GM18526 (cell line): ENCODE results near the gene CTDSPL2.

Experiments
- POLR2A ChIP-seq: IDR thresholded peaks from 3 replicates; pipeline ENCODE4 v1.6.1; 2011; ENCODE audit not compliant: insufficient read length; ENCODE audit errors: extremely low read depth

The CTDSPL2 gene

GRCh38 chr15:44458429-44458828 is 31.0 kb downstream of the CTDSPL2 start:
- no peak for TF ChIP-seq POLR2A

DNA sequence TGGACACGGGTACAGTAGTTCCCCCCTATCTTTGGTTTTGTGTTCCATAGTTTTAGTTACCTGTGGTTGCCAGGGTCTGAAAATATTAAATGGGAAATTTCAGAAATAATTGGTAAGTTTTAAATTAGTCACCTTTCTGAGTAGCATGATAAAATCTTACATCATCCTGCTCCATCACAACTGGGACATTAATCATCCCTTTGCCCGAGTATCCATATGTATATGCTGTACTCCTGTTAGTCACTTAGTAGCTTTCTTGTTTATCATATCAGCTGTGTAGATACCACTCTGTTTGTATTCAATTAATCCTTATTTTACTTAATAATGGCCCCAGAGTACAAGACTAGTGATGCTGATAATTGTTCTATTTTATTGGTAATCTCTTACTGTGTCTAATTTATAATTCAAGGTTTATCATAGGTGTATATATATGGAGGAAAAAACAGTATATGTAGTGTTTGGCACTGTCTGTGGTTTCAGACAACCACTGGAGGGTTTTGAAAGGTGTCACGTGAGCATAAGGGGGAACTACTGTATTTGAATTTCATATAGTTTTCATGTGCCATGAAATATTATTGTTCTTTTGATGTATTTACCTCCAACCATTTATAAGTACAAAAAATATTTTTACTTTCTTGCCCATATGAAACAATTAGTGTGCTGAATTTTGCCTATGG is 41.4 kb downstream of the CTDSPL2 start:
- TF ChIP-seq POLR2A = no peak

DNA sequence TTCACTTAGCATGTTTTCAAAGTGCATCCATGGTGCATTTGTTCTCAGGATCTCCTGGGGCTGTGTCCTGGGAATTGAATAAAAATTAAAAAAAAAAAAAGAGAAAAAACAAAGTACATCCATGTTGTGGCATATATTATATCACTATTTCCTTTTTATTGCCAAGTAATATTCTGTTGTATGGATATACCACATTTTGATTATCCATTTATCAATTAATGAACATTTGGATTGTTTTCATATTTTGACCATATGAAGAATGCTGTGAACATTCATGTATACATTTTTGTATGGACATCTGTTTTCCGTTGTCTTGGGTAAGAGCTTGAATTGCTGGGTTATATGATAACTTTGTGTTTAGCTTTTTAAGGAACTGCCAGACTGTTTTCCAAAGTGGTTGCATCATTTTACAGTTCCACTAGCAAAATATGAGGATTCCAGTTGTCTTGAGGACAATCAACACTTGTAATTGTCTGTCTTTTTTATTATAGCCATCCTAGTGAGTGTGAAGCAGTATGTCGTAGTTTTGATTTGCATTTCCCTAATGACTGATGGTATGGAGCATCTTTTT is 44.5 kb downstream of the CTDSPL2 start:
- no peak for TF ChIP-seq POLR2A

- TF ChIP-seq POLR2A = no peak
These were observed 51.9 kb downstream of the CTDSPL2 start for GRCh38 chr15:44479343-44479742.

- no peak for TF ChIP-seq POLR2A
These were observed 54.7 kb downstream of the CTDSPL2 start for GRCh38 chr15:44482090-44482489.

- TF ChIP-seq POLR2A = no peak
These were observed 58.5 kb downstream of the CTDSPL2 start for GRCh38 chr15:44485880-44486279.

DNA sequence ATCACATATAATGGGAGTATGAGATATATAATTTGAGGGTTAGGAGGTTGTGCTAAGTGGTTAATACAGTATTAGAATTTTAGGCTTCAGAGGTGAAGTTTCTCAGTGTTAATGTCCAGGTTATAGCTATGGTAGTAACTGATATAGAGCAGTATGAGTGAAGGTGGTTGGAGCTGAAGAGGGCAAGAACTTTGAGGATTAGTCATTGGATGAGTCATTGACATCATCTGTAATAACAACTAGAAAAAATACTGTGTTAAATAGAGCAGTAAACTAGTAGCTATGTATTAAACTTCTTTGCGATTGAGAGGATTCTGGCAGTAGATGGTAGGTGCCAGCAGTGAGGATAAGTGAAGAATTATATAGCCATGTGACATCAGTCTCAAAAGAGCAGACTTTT is 62.0 kb downstream of the CTDSPL2 start:
- no peak for TF ChIP-seq POLR2A

DNA sequence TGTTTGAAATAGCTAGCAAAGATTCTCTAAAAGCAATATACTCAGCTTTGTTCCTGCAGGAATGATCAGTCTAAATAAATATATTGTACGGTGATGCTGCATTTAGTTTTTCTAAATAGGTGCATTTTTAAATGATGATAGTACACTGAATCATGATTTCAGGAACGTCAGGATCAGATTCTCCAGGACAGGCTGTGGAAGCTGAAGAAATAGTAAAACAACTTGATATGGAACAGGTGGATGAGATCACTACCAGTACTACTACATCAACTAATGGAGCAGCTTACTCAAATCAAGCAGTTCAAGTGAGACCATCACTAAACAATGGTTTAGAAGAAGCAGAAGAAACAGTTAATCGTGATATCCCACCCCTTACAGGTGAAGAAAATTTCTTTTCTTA is 63.2 kb downstream of the CTDSPL2 start:
- no peak for TF ChIP-seq POLR2A

DNA sequence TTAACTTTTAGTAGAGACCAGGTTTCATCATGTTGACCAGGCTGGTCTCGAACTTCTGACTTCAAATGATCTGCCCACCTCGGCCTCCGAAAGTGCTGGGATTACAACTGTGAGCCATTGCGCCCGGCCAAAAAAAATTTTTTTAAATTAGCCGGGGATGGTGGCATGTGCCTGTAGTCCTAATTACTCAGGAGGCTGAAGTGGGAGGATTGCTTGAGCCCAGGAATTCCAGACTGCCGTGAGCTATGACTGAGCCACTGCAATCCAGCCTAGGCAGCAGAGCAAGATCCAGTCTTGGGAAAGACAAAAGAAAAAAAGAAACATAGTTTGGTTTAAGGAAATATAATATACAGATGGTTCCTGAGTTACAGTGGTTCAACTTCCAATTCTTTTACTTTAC is 64.6 kb downstream of the CTDSPL2 start:
- no peak for TF ChIP-seq POLR2A

DNA sequence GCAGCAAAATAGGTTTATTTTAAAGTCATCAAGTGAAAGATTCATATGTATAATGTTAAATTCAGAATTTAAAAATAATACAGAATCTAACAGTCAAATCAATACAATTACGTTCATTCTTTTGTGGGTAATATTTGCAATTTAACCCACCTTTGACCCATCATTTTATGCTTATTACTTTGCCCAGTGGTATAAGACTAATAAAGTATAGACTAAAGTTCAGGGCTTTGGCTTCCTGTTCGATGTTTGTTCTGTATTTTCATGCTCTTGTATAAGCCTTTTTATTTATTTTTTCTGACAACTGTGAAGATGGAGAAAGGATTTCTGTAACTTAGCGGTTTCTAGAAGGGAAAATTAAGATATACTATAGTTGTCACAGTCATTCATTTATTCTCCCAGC is 65.2 kb downstream of the CTDSPL2 start:
- TF ChIP-seq POLR2A = no peak

- no peak for TF ChIP-seq POLR2A
These were observed 68.1 kb downstream of the CTDSPL2 start for GRCh38 chr15:44495562-44495961.

- TF ChIP-seq POLR2A = no peak
These were observed 73.1 kb downstream of the CTDSPL2 start for GRCh38 chr15:44500555-44500954.

- TF ChIP-seq POLR2A = no peak
These were observed 74.4 kb downstream of the CTDSPL2 start for GRCh38 chr15:44501768-44502366.

- TF ChIP-seq POLR2A = no peak
These were observed 89.0 kb downstream of the CTDSPL2 start for GRCh38 chr15:44516436-44516835.

GRCh38 chr15:44519537-44519936 is 92.1 kb downstream of the CTDSPL2 start:
- TF ChIP-seq POLR2A = no peak

DNA sequence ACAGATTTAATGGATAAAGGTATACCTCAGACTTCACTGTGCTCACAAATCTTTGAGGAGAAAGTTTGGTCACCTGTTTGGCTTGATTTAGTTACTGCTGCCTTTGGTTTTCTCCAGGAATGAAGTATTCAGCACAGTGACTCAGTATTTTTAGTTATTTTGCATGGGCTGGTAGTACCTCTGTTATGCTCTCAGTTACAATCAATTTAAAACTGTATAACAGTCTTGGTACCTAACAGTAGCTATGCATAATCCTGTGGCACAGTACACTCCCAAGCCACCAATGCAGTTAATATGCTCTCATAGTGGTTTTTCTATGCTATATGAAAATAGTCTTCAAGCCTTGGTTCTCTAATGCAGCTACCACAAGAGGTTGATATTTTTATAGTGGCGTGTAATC is 97.6 kb downstream of the CTDSPL2 start:
- TF ChIP-seq POLR2A = no peak

DNA sequence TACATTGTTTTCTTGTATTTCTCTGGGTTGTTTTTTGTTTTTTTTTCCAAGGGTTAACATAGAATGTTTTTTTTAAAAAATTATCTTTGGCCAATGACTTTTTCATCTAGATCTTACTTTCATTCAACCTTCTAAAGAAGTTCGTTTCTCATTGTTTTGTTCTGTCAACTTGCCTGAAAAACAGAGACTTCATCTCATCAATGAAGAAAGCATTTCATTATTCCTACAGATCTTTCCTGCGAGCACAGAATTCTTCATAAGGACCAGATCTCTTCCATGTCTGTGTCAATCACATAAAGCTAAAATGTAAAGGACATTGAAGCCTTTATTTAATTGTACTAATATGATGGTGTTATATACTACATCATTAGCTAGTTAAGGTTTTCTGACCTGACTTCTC is 99.8 kb downstream of the CTDSPL2 start:
- TF ChIP-seq POLR2A = no peak

DNA sequence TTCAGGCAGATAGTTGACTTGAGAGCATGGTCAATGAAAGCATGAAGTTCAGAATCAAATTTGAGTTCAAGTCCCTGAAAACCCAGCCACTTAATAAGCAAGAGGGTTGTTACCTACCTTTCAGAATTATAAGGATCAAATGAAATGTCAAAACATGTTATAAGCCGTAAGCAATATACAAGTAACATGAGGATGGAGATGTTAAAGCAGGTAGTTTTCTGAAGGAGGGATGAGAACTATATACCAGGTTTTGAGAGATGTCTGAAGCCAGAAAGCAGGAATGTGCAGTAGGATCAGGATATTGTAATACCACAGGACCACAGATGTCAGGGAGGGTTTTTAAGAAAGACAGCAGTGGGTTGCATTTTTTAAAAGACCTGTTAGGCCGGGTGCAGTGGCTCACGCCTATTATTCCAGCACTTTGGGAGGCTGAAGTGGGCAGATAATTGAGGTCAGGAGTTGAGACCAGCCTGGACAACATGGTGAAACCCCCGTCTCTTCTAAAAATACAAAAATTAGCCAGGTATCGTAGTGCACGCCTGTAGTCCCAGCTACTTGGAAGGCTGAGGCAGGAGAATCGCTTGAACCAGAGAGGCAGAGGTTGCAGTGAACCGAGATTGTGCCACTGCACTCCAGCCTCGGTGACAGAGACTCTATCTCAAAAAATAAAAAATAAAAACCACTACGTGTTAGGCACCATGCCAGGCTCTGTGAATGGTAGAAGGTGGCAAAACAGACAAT is 102.6 kb downstream of the CTDSPL2 start:
- no peak for TF ChIP-seq POLR2A
